HepG2 (cell line): ENCODE measurements around the gene GLIS2. TPM values are rescaled to one million over a fixed set of nuclear protein-coding genes. Genes with fewer than 3 reads are reported as not detected.
A peak's percentile ranks its signal among the peaks of the same experiment; 100 is the strongest.

Experiments
- ATF6 ChIP-seq: sonication (generic); formaldehyde crosslinking; conservative IDR thresholded peaks from 2 replicates; pipeline ENCODE4 v1.4.0; 2020; ENCODE audit warnings: missing genetic modification reagents
- DMAP1 ChIP-seq: IDR thresholded peaks from 2 replicates; pipeline ENCODE4 v1.6.1; 2016
- DPF2 ChIP-seq: sonication (generic); formaldehyde crosslinking; IDR thresholded peaks from 2 replicates; pipeline ENCODE4 v1.4.0; 2020; ENCODE audit warnings: mild to moderate bottlenecking, low read depth, missing genetic modification reagents, borderline replicate concordance
- E2F1 ChIP-seq: sonication (generic); formaldehyde crosslinking; IDR thresholded peaks from 2 replicates; pipeline ENCODE4 v1.5.0; 2020; ENCODE audit warnings: missing genetic modification reagents
- ETV5 ChIP-seq: IDR thresholded peaks from 2 replicates; pipeline ENCODE4 v1.6.1; 2018; ENCODE audit warnings: missing biosample characterization, missing genetic modification reagents, inconsistent platforms, borderline replicate concordance
- FOXO1 ChIP-seq: sonication (generic); formaldehyde crosslinking; IDR thresholded peaks from 2 replicates; pipeline ENCODE4 v1.4.0; 2020; ENCODE audit warnings: missing genetic modification reagents
- HIVEP1 ChIP-seq: sonication (generic); formaldehyde crosslinking; IDR thresholded peaks from 2 replicates; pipeline ENCODE4 v1.4.0; 2020; ENCODE audit warnings: mild to moderate bottlenecking, missing genetic modification reagents
- JARID2 ChIP-seq: sonication (generic); formaldehyde crosslinking; IDR thresholded peaks from 2 replicates; pipeline ENCODE4 v1.8.1; 2023; ENCODE audit warnings: missing genetic modification reagents, inconsistent platforms; ENCODE audit not compliant: insufficient replicate concordance
- KAT7 ChIP-seq: IDR thresholded peaks from 2 replicates; pipeline ENCODE4 v1.6.1; 2018; ENCODE audit warnings: borderline replicate concordance, missing compliant biosample characterization
- KMT2A ChIP-seq: sonication (generic); formaldehyde crosslinking; IDR thresholded peaks from 2 replicates; pipeline ENCODE4 v1.4.0; 2020; ENCODE audit warnings: missing genetic modification reagents
- PHF8 ChIP-seq: sonication (generic); formaldehyde crosslinking; IDR thresholded peaks from 2 replicates; pipeline ENCODE4 v1.5.0; 2020; ENCODE audit warnings: missing genetic modification reagents
- PLRG1 ChIP-seq: fragments of 450-650 bp; conservative IDR thresholded peaks from 2 replicates; pipeline ENCODE4 v1.6.1; 2016
- PLSCR1 ChIP-seq: sonication (generic); formaldehyde crosslinking; IDR thresholded peaks from 2 replicates; pipeline ENCODE4 v1.5.0; 2020; ENCODE audit warnings: missing genetic modification reagents, mild to moderate bottlenecking, borderline replicate concordance
- RFXAP ChIP-seq: sonication (generic); formaldehyde crosslinking; IDR thresholded peaks from 2 replicates; pipeline ENCODE4 v1.4.0; 2020; ENCODE audit warnings: missing genetic modification reagents, borderline replicate concordance
- SRSF1 ChIP-seq: fragments of 200-400 bp; formaldehyde crosslinking; optimal IDR thresholded peaks from 2 replicates; pipeline ENCODE3; 2017; ENCODE audit warnings: mild to moderate bottlenecking, low read depth, low read length, moderate library complexity
- TCF7 ChIP-seq: sonication (generic); IDR thresholded peaks from 2 replicates; pipeline ENCODE4 v1.6.1; 2016; ENCODE audit warnings: antibody characterized with exemption, low read depth
- THRA ChIP-seq: sonication (generic); formaldehyde crosslinking; IDR thresholded peaks from 2 replicates; pipeline ENCODE4 v1.4.0; 2020; ENCODE audit warnings: missing genetic modification reagents, borderline replicate concordance
- ZBTB38 ChIP-seq: sonication (generic); formaldehyde crosslinking; IDR thresholded peaks from 2 replicates; pipeline ENCODE4 v1.5.1; 2020; ENCODE audit warnings: mild to moderate bottlenecking, missing genetic modification reagents
- ZC3H13 ChIP-seq: sonication (generic); formaldehyde crosslinking; IDR thresholded peaks from 2 replicates; pipeline ENCODE4 v1.8.1; 2023; ENCODE audit warnings: mild to moderate bottlenecking, missing genetic modification reagents, moderate library complexity
- ZFP82 ChIP-seq: sonication (generic); formaldehyde crosslinking; IDR thresholded peaks from 2 replicates; pipeline ENCODE4 v1.5.1; 2020; ENCODE audit warnings: mild to moderate bottlenecking, missing genetic modification reagents, borderline replicate concordance
- ZNF562 ChIP-seq: sonication (generic); formaldehyde crosslinking; IDR thresholded peaks from 2 replicates; pipeline ENCODE4 v1.8.0; 2022; ENCODE audit warnings: missing genetic modification reagents, borderline replicate concordance
- ZNF768 ChIP-seq: sonication (generic); formaldehyde crosslinking; IDR thresholded peaks from 2 replicates; pipeline ENCODE4 v1.4.0; 2020; ENCODE audit warnings: missing genetic modification reagents
- ZNF83 ChIP-seq: sonication (generic); formaldehyde crosslinking; IDR thresholded peaks from 2 replicates; pipeline ENCODE4 v1.4.0; 2020; ENCODE audit warnings: missing genetic modification reagents, mild to moderate bottlenecking, borderline replicate concordance
- ZUFSP ChIP-seq: sonication (generic); formaldehyde crosslinking; IDR thresholded peaks from 2 replicates; pipeline ENCODE4 v1.9.0; 2021; ENCODE audit warnings: missing genetic modification reagents, mild to moderate bottlenecking, borderline replicate concordance
- polyA plus RNA-seq, 8 experiments: library from polyadenylated mRNA; depleted of rRNA in 3 of 8; stranded (reverse) in 7 of 8; unstranded in 1 of 8; fragments of >200 nt; fragmentation: Illumina TruSeq in 4 of 8; extraction: Trizol in 4 of 8; gene quantifications; 2 replicates each; pipeline versions ENCODE4 v1.2.1 to v1.2.3, GENCODE V29; 2011 to 2016; ENCODE audit warnings: low read depth in 4 of 8, missing spikeins in 1 of 8, mixed read lengths in 1 of 8; ENCODE audit not compliant: insufficient read depth in 1 of 8
- total RNA-seq, 5 experiments: library from RNA; depleted of rRNA; stranded (reverse); fragments of >200 nt; fragmentation: Illumina TruSeq; extraction: Trizol; gene quantifications; 2 replicates each; pipeline ENCODE4 v1.2.3, GENCODE V29; 2016; ENCODE audit warnings: low read depth in 1 of 5

GLIS2 gene
- total and polyA plus RNA-seq, 2 of the 13 experiments (the other 11 are each of a cell fraction or from before 2014, with no cell fraction given), result 0.28 to 0.29 TPM

GRCh38 chr16:4321286-4322120 lies 5.6 kb downstream of the GLIS2 start (continued):
- TF ChIP-seq ATF6 (CRISPR knock-in tag), result no peak
- 0 out of 2 replicates have a peak, but pooled peaks have one; percentile 32 for TF ChIP-seq DPF2
- peak; percentile 11; the same call in 1 of the 2 replicates for TF ChIP-seq FOXO1 (CRISPR knock-in tag)
- TF ChIP-seq DMAP1 (CRISPR knock-in tag), result no peak
- TF ChIP-seq HIVEP1 (CRISPR knock-in tag), result no peak
- no peak for TF ChIP-seq PLSCR1 (CRISPR knock-in tag)
- TF ChIP-seq TCF7, result no peak
- TF ChIP-seq ZBTB38, result no peak
- TF ChIP-seq ETV5, result no peak
- peak; percentile 49; the same call in 1 of the 2 replicates for TF ChIP-seq ZNF768 (CRISPR knock-in tag)
- no peak for TF ChIP-seq ZNF562 (CRISPR knock-in tag)
- TF ChIP-seq ZNF83 (CRISPR knock-in tag), result no peak
- TF ChIP-seq ZUFSP (CRISPR knock-in tag), result no peak
- TF ChIP-seq ZFP82, result no peak
- no peak for TF ChIP-seq ZC3H13 (CRISPR knock-in tag)
- no peak for TF ChIP-seq PLRG1
- no peak for TF ChIP-seq E2F1 (CRISPR knock-in tag)
- TF ChIP-seq SRSF1, result no peak
- TF ChIP-seq RFXAP (CRISPR knock-in tag), result no peak
- peak; percentile 8 for TF ChIP-seq PHF8 (CRISPR knock-in tag)
- TF ChIP-seq KMT2A (CRISPR knock-in tag), result no peak
- no peak for TF ChIP-seq KAT7
- TF ChIP-seq THRA, result no peak
- TF ChIP-seq JARID2 (CRISPR knock-in tag), result no peak
